Measurements from ENCODE around the gene SLC1A7. TPM values are rescaled to one million over a fixed set of nuclear protein-coding genes. Genes with fewer than 3 reads are reported as not detected.

SLC1A7 gene
- total RNA-seq, 1 experiment from 2014 or later, result 0.31 TPM

DNA sequence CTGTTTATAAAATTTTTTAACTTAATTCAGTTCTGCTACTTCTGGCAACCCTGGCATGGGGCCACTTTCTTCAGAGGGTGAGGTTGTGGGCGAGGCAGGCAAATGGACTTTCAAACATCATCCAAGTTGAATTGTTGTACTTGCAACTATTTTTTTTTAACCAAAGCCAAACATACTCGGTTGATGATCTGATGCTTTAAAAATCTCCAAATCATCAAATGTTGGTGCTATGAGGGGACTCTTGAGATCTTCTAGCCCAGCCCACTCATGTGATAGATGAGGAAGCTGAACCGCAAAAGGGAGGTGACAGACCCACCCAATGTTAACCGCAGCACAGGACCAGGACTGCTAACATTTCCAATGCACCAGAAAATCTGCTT is 6.7 kb downstream of the SLC1A7 start:
- no peak for TF ChIP-seq SIN3A (IDR thresholded peaks at IDR 0.05; ENCODE audit: borderline replicate concordance, insufficient read depth, low read depth, low read length)
- TF ChIP-seq POLR2AphosphoS5 (IDR thresholded peaks at IDR 0.05; ENCODE audit: low read depth, low read length), result no peak
- TF ChIP-seq, protein P1, sequence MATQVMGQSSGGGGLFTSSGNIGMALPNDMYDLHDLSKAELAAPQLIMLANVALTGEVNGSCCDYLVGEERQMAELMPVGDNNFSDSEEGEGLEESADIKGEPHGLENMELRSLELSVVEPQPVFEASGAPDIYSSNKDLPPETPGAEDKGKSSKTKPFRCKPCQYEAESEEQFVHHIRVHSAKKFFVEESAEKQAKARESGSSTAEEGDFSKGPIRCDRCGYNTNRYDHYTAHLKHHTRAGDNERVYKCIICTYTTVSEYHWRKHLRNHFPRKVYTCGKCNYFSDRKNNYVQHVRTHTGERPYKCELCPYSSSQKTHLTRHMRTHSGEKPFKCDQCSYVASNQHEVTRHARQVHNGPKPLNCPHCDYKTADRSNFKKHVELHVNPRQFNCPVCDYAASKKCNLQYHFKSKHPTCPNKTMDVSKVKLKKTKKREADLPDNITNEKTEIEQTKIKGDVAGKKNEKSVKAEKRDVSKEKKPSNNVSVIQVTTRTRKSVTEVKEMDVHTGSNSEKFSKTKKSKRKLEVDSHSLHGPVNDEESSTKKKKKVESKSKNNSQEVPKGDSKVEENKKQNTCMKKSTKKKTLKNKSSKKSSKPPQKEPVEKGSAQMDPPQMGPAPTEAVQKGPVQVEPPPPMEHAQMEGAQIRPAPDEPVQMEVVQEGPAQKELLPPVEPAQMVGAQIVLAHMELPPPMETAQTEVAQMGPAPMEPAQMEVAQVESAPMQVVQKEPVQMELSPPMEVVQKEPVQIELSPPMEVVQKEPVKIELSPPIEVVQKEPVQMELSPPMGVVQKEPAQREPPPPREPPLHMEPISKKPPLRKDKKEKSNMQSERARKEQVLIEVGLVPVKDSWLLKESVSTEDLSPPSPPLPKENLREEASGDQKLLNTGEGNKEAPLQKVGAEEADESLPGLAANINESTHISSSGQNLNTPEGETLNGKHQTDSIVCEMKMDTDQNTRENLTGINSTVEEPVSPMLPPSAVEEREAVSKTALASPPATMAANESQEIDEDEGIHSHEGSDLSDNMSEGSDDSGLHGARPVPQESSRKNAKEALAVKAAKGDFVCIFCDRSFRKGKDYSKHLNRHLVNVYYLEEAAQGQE (IDR thresholded peaks at IDR 0.05; ENCODE audit: insufficient read depth in 1 of 2, low read depth in 2 of 2, low read length in 1 of 2), result no peak
- TF ChIP-seq, protein P2, sequence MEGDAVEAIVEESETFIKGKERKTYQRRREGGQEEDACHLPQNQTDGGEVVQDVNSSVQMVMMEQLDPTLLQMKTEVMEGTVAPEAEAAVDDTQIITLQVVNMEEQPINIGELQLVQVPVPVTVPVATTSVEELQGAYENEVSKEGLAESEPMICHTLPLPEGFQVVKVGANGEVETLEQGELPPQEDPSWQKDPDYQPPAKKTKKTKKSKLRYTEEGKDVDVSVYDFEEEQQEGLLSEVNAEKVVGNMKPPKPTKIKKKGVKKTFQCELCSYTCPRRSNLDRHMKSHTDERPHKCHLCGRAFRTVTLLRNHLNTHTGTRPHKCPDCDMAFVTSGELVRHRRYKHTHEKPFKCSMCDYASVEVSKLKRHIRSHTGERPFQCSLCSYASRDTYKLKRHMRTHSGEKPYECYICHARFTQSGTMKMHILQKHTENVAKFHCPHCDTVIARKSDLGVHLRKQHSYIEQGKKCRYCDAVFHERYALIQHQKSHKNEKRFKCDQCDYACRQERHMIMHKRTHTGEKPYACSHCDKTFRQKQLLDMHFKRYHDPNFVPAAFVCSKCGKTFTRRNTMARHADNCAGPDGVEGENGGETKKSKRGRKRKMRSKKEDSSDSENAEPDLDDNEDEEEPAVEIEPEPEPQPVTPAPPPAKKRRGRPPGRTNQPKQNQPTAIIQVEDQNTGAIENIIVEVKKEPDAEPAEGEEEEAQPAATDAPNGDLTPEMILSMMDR (IDR thresholded peaks at IDR 0.05), result no peak
- no peak for TF ChIP-seq TCF7L2 (IDR thresholded peaks at IDR 0.05; ENCODE audit: low read depth, low read length)
- Histone ChIP-seq H3K4me1 (ENCODE audit: control insufficient read depth, insufficient read depth, low read length) (peaks cover 11% of the 10 kb centered on the region; the same call in 1 of the 2 replicates), H3K9me3 (ENCODE audit: control insufficient read depth, insufficient read depth, low read depth, low read length) (peaks cover 3% of the 10 kb centered on the region; the same call in 1 of the 2 replicates), H3K36me3 (ENCODE audit: control insufficient read depth, insufficient read depth, low read length) (no peaks in the 10 kb centered on the region), H3K27ac (ENCODE audit: low read length) (no peak overlapping the region), H3K27me3 (ENCODE audit: control insufficient read depth, insufficient read depth, low read length) (no peaks in the 10 kb centered on the region), H3K4me3 (ENCODE audit: low read depth in 2 of 2, low read length in 2 of 2) (no peak overlapping the region)
- POLR2A ChIA-PET, result interaction anchor here (0.6 kb wide), 1 partner anchor 56 kb away, joined by 9 read pairs; no protein-coding TSS in a partner anchor
- in situ Hi-C loops (cut with HindIII; ENCODE audit: low pct_unique_long_range_greater_than_20kb, low sequenced_read_pairs), result no loop called here
- CTCF ChIA-PET, result no interaction called here
- BruUV-seq (replicated peaks), result no TSS peak
- intact Hi-C loops (cut with micrococcal nuclease; ENCODE audit: unreplicated experiment), result no loop called here
- ATAC-seq (no peak), DNase-seq (ENCODE audit: low read depth, low spot score) (no peak)

DNA sequence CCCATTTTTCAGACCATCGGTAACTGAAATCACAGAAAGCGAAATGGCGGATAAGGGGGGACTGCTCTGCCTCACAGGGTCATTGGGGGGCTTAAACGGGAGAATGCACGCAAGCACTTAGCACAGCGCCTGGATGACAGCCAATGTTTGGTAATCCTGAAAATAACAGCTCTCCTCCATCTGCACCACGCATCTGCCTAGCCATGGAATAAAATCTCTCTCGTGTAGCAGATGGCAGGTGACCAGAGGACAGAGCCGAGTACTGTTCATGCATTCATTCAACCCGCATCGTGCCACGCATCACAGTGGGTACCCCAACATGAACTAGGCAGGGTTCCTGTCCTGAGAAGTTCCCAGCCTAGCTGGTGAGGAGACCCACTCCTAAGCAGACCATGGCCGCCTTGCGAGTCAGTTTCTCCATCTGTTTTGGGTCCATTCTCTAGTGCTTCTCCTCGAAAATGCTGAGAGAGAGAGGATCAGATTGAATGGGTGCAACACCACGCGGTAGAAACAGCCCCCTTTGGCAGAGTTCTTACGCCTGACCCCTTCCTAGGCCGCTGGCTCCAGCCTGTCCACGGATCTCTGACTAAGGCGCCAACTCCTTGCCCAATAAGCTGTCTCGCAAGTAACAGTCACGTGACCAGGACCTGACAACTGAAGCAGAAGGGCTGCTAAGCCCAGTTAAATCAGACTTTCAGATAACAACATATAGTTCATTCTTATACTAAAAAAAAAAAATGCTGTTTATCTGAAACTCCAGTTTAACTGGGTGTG is 7.3 kb downstream of the SLC1A7 start:
- intact Hi-C loops (cut with micrococcal nuclease; ENCODE audit: unreplicated experiment) (no loop called here), in situ Hi-C loops (cut with HindIII; ENCODE audit: low pct_unique_long_range_greater_than_20kb, low sequenced_read_pairs) (no loop called here)
- peaks cover 3% of the 10 kb centered on the region; the same call in 1 of the 2 replicates for H3K9me3 ChIP-seq (ENCODE audit: control insufficient read depth, insufficient read depth, low read depth, low read length)
- ChIA-PET CTCF (no interaction called here), POLR2A (no interaction called here)
- no peak for DNase-seq (ENCODE audit: low read depth, low spot score)
- no peak overlapping the region for H3K4me3 ChIP-seq (ENCODE audit: low read depth in 2 of 2, low read length in 2 of 2)
- no peak overlapping the region for H3K27ac ChIP-seq (ENCODE audit: low read length)
- BruUV-seq (replicated peaks), result no TSS peak
- H3K4me1 ChIP-seq (ENCODE audit: control insufficient read depth, insufficient read depth, low read length), result peaks cover 11% of the 10 kb centered on the region; the same call in 1 of the 2 replicates
- TF ChIP-seq, protein P1 (IDR thresholded peaks at IDR 0.05; ENCODE audit: insufficient read depth in 1 of 2, low read depth in 2 of 2, low read length in 1 of 2), result no peak
- no peak for TF ChIP-seq TCF7L2 (IDR thresholded peaks at IDR 0.05; ENCODE audit: low read depth, low read length)
- no peak for TF ChIP-seq POLR2AphosphoS5 (IDR thresholded peaks at IDR 0.05; ENCODE audit: low read depth, low read length)
- no peak for TF ChIP-seq SIN3A (IDR thresholded peaks at IDR 0.05; ENCODE audit: borderline replicate concordance, insufficient read depth, low read depth, low read length)
- TF ChIP-seq, protein P2 (IDR thresholded peaks at IDR 0.05), result no peak
- H3K27me3 ChIP-seq (ENCODE audit: control insufficient read depth, insufficient read depth, low read length), result no peaks in the 10 kb centered on the region
- no peaks in the 10 kb centered on the region for H3K36me3 ChIP-seq (ENCODE audit: control insufficient read depth, insufficient read depth, low read length)
- 0 out of 2 replicates have a peak, but pooled peaks have one; percentile 37 for ATAC-seq
